ENCODE measurements around the gene ST7. TPM values are rescaled to one million over a fixed set of nuclear protein-coding genes. Genes with fewer than 3 reads are reported as not detected.

Gene ST7
- total and polyA plus RNA-seq, 2 donors (not counting 3 experiments of a cell fraction or from before 2014, with no cell fraction given), result 18.6 to 24.9 TPM

DNA sequence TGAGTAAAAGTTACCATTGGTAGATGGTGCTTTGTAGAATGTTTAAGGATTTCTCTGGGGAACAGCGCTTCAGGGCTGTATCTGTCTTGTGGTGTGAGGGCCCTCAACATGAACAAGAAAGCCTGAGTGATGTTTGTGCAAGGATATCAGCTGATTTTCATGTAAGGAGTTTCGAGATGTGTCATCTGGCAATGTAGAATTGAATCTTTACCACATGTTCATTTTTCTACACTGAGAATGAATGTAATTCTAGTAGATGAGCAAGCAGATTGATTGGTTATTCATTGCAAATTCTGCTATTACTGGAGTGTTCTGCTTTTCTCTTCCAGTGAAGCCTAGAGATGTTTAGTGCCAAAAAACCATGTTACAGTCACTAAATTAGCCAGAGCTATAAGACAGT lies 87.7 kb downstream of the ST7 start:
- no peak for FAIRE-seq
- DNase-seq (ENCODE audit: low read depth, low spot score), result no peak
- H3K4me2 ChIP-seq (ENCODE audit: insufficient read depth, low read length), result no peak overlapping the region
- ChIA-PET POLR2A (no interaction called here), CTCF (no interaction called here)
- TF ChIP-seq JUN (IDR thresholded peaks at IDR 0.05; ENCODE audit: borderline replicate concordance, insufficient read depth, insufficient read length, low read depth), result no peak
- peaks cover 19% of the 10 kb centered on the region for H3K79me2 ChIP-seq (ENCODE audit: control insufficient read depth, insufficient read depth, low read length)
- intact Hi-C loops (cut with micrococcal nuclease), result no loop called here
- no peaks in the 10 kb centered on the region for H3K27me3 ChIP-seq (ENCODE audit: control insufficient read depth in 2 of 2, insufficient read depth in 2 of 2, low read length in 2 of 2)
- H3K9me3 ChIP-seq (replicated peaks; ENCODE audit: control insufficient read depth, insufficient read depth, low read length), result no peaks in the 10 kb centered on the region
- H3K4me1 ChIP-seq (ENCODE audit: control insufficient read depth, extremely low read depth, insufficient read depth, low read length), result peaks cover 2% of the 10 kb centered on the region
- BruUV-seq (replicated peaks), result no TSS peak
- H3K9ac ChIP-seq (replicated peaks; ENCODE audit: extremely low read depth, insufficient read depth, low read length), result no peak overlapping the region
- H2AFZ ChIP-seq (ENCODE audit: low read depth, low read length), result no peak overlapping the region
- no peak overlapping the region for H3K4me3 ChIP-seq (replicated peaks in 1 of 3; ENCODE audit: insufficient read depth in 1 of 3, low read depth in 1 of 3, low read length in 3 of 3)
- H3K9me1 ChIP-seq (replicated peaks; ENCODE audit: control insufficient read depth, extremely low read depth, insufficient read depth, low read length), result no peaks in the 10 kb centered on the region
- no peak overlapping the region for H3K27ac ChIP-seq (ENCODE audit: insufficient read depth, low read depth, low read length)
- peaks cover 3% of the 10 kb centered on the region for H4K20me1 ChIP-seq (replicated peaks; ENCODE audit: control insufficient read depth, extremely low read depth, insufficient read depth, low read length)
- H3K36me3 ChIP-seq (ENCODE audit: control insufficient read depth in 2 of 2, extremely low read depth in 1 of 2, insufficient read depth in 2 of 2, low read length in 2 of 2), result no peaks in the 10 kb centered on the region
- dilution Hi-C loops (cut with MboI; ENCODE audit: extremely low pct_ligation_motif_present, low sequenced_read_pairs), result no loop called here

DNA sequence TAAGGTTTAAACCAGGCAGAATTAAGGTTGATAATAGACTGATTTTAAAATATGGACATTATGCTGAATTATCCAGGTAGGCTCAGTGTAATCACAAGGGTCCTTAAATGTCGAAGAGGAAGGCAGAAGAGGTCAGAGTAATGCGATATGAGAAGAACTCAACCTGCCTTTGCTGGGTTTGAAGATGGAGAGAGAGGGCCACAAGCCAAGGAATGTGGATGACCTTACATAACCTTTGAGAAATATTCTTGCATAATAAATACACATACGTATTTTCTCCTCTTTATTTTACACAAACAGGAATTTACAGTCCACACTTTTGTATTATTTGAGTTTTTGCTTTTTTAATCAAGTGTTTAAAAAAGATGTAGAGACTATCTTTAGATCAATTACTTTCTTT lies 88.5 kb downstream of the ST7 start:
- Histone ChIP-seq H3K4me1 (ENCODE audit: control insufficient read depth, extremely low read depth, insufficient read depth, low read length) (no peaks in the 10 kb centered on the region), H3K4me2 (ENCODE audit: insufficient read depth, low read length) (no peak overlapping the region), H2AFZ (ENCODE audit: low read depth, low read length) (no peak overlapping the region), H3K4me3 (replicated peaks in 1 of 3; ENCODE audit: insufficient read depth in 1 of 3, low read depth in 1 of 3, low read length in 3 of 3) (no peak overlapping the region), H3K9me1 (replicated peaks; ENCODE audit: control insufficient read depth, extremely low read depth, insufficient read depth, low read length) (no peaks in the 10 kb centered on the region), H4K20me1 (replicated peaks; ENCODE audit: control insufficient read depth, extremely low read depth, insufficient read depth, low read length) (peaks cover 3% of the 10 kb centered on the region), H3K27ac (ENCODE audit: insufficient read depth, low read depth, low read length) (no peak overlapping the region), H3K79me2 (ENCODE audit: control insufficient read depth, insufficient read depth, low read length) (peaks cover 18% of the 10 kb centered on the region), H3K27me3 (ENCODE audit: control insufficient read depth in 2 of 2, insufficient read depth in 2 of 2, low read length in 2 of 2) (no peaks in the 10 kb centered on the region), H3K9me3 (replicated peaks; ENCODE audit: control insufficient read depth, insufficient read depth, low read length) (no peaks in the 10 kb centered on the region), H3K36me3 (ENCODE audit: control insufficient read depth in 2 of 2, extremely low read depth in 1 of 2, insufficient read depth in 2 of 2, low read length in 2 of 2) (no peaks in the 10 kb centered on the region), H3K9ac (replicated peaks; ENCODE audit: extremely low read depth, insufficient read depth, low read length) (no peak overlapping the region)
- dilution Hi-C loops (cut with MboI; ENCODE audit: extremely low pct_ligation_motif_present, low sequenced_read_pairs) (no loop called here), intact Hi-C loops (cut with micrococcal nuclease) (no loop called here)
- no TSS peak for BruUV-seq (replicated peaks)
- ChIA-PET CTCF (interaction anchor here (1.5 kb wide), 1 partner anchor 53 kb away, joined by 3 read pairs; no protein-coding TSS in a partner anchor), POLR2A (no interaction called here)
- TF ChIP-seq EZH2 (IDR thresholded peaks at IDR 0.05; ENCODE audit: borderline replicate concordance, low read depth, low read length, severe bottlenecking), result no peak
- DNase-seq (ENCODE audit: low read depth, low spot score) (no peak), FAIRE-seq (peak; percentile 12)

Measured in endothelial cell of umbilical vein (primary cell).